K562 (cell line): ENCODE measurements around the gene SHB. TPM values are rescaled to one million over a fixed set of nuclear protein-coding genes. Genes with fewer than 3 reads are reported as not detected.
A peak's percentile ranks its signal among the peaks of the same experiment; 100 is the strongest.

Source experiments
- CLOCK ChIP-seq: fragments of 250-450 bp; sonication (Bioruptor Pico); IDR thresholded peaks from 2 replicates; pipeline ENCODE4 v1.4.0; 2020; ENCODE audit warnings: mild to moderate bottlenecking, moderate library complexity, borderline replicate concordance
- ELF2 ChIP-seq: fragments of 250-450 bp; sonication (Bioruptor Pico); IDR thresholded peaks from 2 replicates; pipeline ENCODE4 v1.5.0; 2021; ENCODE audit warnings: mild to moderate bottlenecking
- FOSL1 ChIP-seq: fragments of 200-800 bp; sonication (Bioruptor generic); conservative IDR thresholded peaks from 2 replicates; pipeline ENCODE4 v1.6.1; 2016; ENCODE audit warnings: missing genetic modification characterization, missing compliant biosample characterization
- GTF2F1 ChIP-seq: IDR thresholded peaks from 2 replicates; pipeline ENCODE4 v1.6.1; 2011; ENCODE audit warnings: low read depth, low read length, improper control_type of control experiment
- HNRNPUL1 ChIP-seq: fragments of 200-400 bp; formaldehyde crosslinking; IDR thresholded peaks from 2 replicates; pipeline ENCODE4 v1.6.1; 2017; ENCODE audit warnings: low read length
- NELFE ChIP-seq: IDR thresholded peaks from 2 replicates; pipeline ENCODE4 v1.6.1; 2011; ENCODE audit warnings: mild to moderate bottlenecking; ENCODE audit not compliant: insufficient read depth, insufficient read length
- PHB ChIP-seq: fragments of 250-450 bp; sonication (Bioruptor Pico); IDR thresholded peaks from 2 replicates; pipeline ENCODE4 v1.5.0; 2021
- RBBP5 ChIP-seq: fragments of 200-600 bp; sonication (generic); IDR thresholded peaks from 2 replicates; pipeline ENCODE4 v1.6.1; 2012; ENCODE audit warnings: borderline replicate concordance, mild to moderate bottlenecking, low read length, control low read depth, inconsistent platforms; ENCODE audit not compliant: insufficient read depth, poor library complexity, severe bottlenecking
- RBM14 ChIP-seq: fragments of 200-400 bp; formaldehyde crosslinking; IDR thresholded peaks from 2 replicates; pipeline ENCODE4 v1.6.1; 2018; ENCODE audit warnings: low read depth, mild to moderate bottlenecking, low read length, moderate library complexity, borderline replicate concordance; ENCODE audit not compliant: insufficient read depth
- TEAD1 ChIP-seq, 2 experiments: fragments of 450-650 bp in 1 of 2; sonication (generic) in 1 of 2; formaldehyde crosslinking; IDR thresholded peaks; 2 replicates each; pipeline versions ENCODE4 v1.4.0 to v1.8.0; 2020 to 2022; ENCODE audit warnings: mild to moderate bottlenecking in 2 of 2, missing genetic modification reagents in 1 of 2
- UBTF ChIP-seq, 2 experiments: IDR thresholded peaks; 2 replicates each; pipeline ENCODE4 v1.6.1; 2012; ENCODE audit warnings: improper control_type of control experiment in 2 of 2, low read depth in 2 of 2, low read length in 2 of 2, borderline replicate concordance in 1 of 2
- ZBTB7A ChIP-seq: IDR thresholded peaks from 2 replicates; pipeline ENCODE4 v1.6.1; 2011; ENCODE audit warnings: low read depth, mild to moderate bottlenecking, low read length, moderate library complexity, borderline replicate concordance; ENCODE audit not compliant: control insufficient read depth
- ZNF316 ChIP-seq: fragments of 450-650 bp; IDR thresholded peaks from 2 replicates; pipeline ENCODE4 v1.6.1; 2016
- ZNF830 ChIP-seq: fragments of 250-450 bp; sonication (Bioruptor Pico); IDR thresholded peaks from 2 replicates; pipeline ENCODE4 v1.5.0; 2021; ENCODE audit warnings: mild to moderate bottlenecking
- polyA plus RNA-seq, 8 experiments: library from polyadenylated mRNA; depleted of rRNA in 4 of 8; stranded (reverse) in 5 of 8; unstranded in 3 of 8; fragments of >200 nt; fragmentation: Nextera tagmentation in 2 of 8; fragmentation: Illumina TruSeq in 1 of 8; extraction: Ambion mirVana in 2 of 8; extraction: Trizol in 1 of 8; gene quantifications; 2 replicates each; pipeline versions ENCODE4 v1.2.1 to v1.2.3, GENCODE V29; 2011 to 2014; ENCODE audit warnings: inconsistent platforms in 1 of 8, missing spikeins in 1 of 8
- total RNA-seq, 7 experiments: library from RNA; depleted of rRNA in 6 of 7; stranded (reverse); fragments of >200 nt in 6 of 7; fragmentation: Illumina TruSeq in 2 of 7; extraction: Trizol in 2 of 7; gene quantifications; 2 replicates each; pipeline versions ENCODE4 v1.2.1 to v1.2.3, GENCODE V29; 2011 to 2021; ENCODE audit warnings: low replicate concordance in 1 of 7

Gene SHB
- total and polyA plus RNA-seq, 9 of the 15 experiments (the other 6 are each of a cell fraction or from before 2014, with no cell fraction given), result 0.78 to 16.0 (median 5.3) TPM

DNA sequence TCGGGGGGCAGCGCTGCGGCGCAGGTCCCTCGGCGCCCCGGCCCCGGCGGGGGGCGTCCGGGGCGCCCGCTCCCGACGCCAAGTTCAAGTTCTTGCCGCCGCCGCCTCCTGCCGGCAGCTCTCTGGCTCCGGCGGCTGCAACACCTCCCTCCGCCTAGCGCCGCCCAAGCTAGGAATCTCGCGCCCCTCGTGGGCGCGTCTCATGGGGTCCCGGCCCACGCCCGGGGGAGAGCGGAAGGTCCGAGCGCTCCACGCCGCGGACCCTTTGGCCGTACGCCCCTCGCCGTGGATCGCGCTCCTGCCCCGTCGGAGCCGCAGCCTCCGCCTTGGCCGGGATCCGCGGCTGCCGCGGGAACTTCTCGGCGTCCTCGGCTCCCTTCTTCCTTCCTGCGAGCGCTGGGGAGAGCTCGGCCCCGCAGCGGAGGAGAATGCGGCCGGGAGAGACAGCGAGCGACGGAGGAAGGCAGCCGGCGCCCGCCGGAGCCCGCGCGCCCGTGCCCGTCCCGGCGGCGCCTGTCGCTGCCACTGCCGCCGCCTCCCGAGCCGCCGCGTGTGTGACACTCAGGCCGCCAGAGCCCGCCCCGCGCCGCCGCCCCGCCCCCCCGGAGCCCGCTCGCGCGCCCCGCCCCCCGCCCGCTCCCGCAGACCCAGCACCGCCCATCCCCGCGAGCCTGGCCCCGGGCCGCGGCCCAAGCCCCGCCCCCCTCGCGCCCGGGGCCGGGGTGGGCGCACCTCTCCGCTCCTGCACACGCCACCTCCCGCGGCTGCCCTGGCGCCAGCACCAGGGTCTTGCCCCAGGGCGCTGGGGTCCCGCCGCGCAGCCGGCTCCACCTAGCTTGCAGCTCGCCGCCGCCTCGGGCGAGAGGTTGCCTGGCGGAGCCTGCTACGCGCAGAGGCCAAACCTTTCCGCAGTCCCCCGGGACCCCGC lies at the start of gene SHB (continued):
- TF ChIP-seq UBTF (IDR thresholded peaks at IDR 0.05; ENCODE audit: borderline replicate concordance in 1 of 2, low read depth in 2 of 2, low read length in 2 of 2) (peak; percentile 61 to 64; a peak in 3 of 4 replicates), GTF2F1 (no peak), FOSL1 (tag) (peak; percentile 36; the same call in 1 of the 2 replicates), ELF2 (peak; percentile 56; the same call in 1 of the 2 replicates), CLOCK (CRISPR knock-in tag) (no peak), NELFE (no peak), ZNF316 (no peak), ZNF830 (CRISPR knock-in tag) (0 out of 2 replicates have a peak, but pooled peaks have one; percentile 59), RBM14 (0 out of 2 replicates have a peak, but pooled peaks have one; percentile 22), HNRNPUL1 (no peak), TEAD1 (CRISPR knock-in tag; IDR thresholded peaks at IDR 0.05) (peak in 1 of 2 experiments; percentile 43; a peak in 1 of 4 replicates), ZBTB7A (peak; percentile 95), PHB (CRISPR knock-in tag) (peak; percentile 82; the same call in 1 of the 2 replicates), RBBP5 (peak; percentile 37)
